ENCODE results near the gene CCDC179. TPM values are rescaled to one million over a fixed set of nuclear protein-coding genes. Genes with fewer than 3 reads are reported as not detected.

CCDC179 gene
- total RNA-seq = not detected
- polyA plus RNA-seq = not detected

DNA sequence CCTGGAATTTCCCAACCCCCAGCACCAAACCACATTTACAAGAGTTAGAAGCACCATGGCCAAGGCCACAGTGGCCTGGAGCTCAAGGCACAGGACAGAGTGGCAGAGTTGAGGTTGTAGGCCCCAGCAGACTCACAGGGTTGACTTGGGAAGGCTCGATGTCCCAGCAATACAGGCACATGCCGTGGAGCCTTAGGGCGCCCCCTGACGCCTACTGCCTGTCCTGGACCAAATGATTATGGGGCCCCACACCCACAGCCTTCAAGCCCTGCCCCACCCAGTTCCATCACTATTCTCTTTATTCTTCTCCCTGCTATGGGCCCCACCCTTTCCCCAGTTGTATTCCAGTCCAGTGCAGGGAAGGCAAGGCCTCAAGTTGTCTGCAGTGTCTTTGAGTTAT is at the start of gene CCDC179:
Gene CCDC179, minus strand, starts transcription at position 234 of the 400 bp plus-strand sequence. Its CDS starts 53 bp downstream, at position 181.
- no peak for TF ChIP-seq CTCF (IDR thresholded peaks at IDR 0.05)
- H3K4me3 ChIP-seq = no peak within 1 kb of the TSS
- no peak within 1 kb of the TSS for H3K27ac ChIP-seq
- DNase-seq (no peak), ATAC-seq (no peak), FAIRE-seq (no peak)
- intact Hi-C loops (cut with DNase I) = no loop called here
- no peaks in the 10 kb centered on the region for H3K9me3 ChIP-seq
- WGBS, 2 donors = 93 to 95% methylated on average over 4 of the region's 4 CpGs
- no peaks in the 10 kb centered on the region for H3K4me1 ChIP-seq
- no peaks in the 10 kb centered on the region for H3K27me3 ChIP-seq
- no peaks in the 10 kb centered on the region for H3K36me3 ChIP-seq

DNA sequence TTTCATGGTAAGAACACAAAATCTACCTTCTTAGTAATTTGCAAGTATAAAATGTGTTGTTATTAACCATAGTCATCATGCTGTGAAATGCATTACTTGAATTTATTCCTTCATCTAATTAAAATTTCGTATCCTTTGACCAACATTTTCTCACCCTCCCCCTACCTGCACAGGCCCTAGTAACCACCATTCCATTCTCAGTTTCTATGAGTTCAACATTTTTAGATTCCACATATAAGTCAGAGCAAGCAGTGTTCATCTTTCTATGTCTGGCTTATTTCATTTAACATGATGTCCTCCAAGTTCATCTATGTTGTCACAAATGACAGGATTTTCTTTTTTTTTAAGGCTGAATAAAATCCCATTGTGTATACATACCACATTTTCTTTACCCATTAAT is 43.5 kb upstream of the CCDC179 start:
- DNase-seq (no peak), FAIRE-seq (no peak), ATAC-seq (no peak)
- Histone ChIP-seq H3K27me3 (no peaks in the 10 kb centered on the region), H3K4me3 (no peak overlapping the region), H3K27ac (no peak overlapping the region), H3K36me3 (no peaks in the 10 kb centered on the region), H3K4me1 (peaks cover 0 to 4% (median 0%) of the 10 kb centered on the region in 3 donors), H3K9me3 (no peaks in the 10 kb centered on the region)
- intact Hi-C loops (cut with DNase I) = no loop called here
- 79 to 90% methylated on average over 1 of the region's 1 CpG for WGBS, 2 donors
- no peak for TF ChIP-seq CTCF (IDR thresholded peaks at IDR 0.05)

GRCh38 chr11:22901603-22902002 is 41.3 kb upstream of the CCDC179 start:
- DNase-seq (no peak), FAIRE-seq (no peak), ATAC-seq (no peak)
- H3K9me3 ChIP-seq = no peaks in the 10 kb centered on the region
- 80 to 82% methylated on average over 4 of the region's 4 CpGs for WGBS, 2 donors
- H3K4me3 ChIP-seq = no peak overlapping the region
- H3K27me3 ChIP-seq = no peaks in the 10 kb centered on the region
- no peak for TF ChIP-seq CTCF (IDR thresholded peaks at IDR 0.05)
- H3K4me1 ChIP-seq = peaks cover 0 to 4% (median 0%) of the 10 kb centered on the region in 3 donors
- no peak overlapping the region for H3K27ac ChIP-seq
- intact Hi-C loops (cut with DNase I) = no loop called here
- no peaks in the 10 kb centered on the region for H3K36me3 ChIP-seq

- H3K4me1 ChIP-seq = peaks cover 0 to 4% (median 0%) of the 10 kb centered on the region in 3 donors
- H3K4me3 ChIP-seq = no peak overlapping the region
- H3K27me3 ChIP-seq = no peaks in the 10 kb centered on the region
- H3K27ac ChIP-seq = no peak overlapping the region
- no peak for TF ChIP-seq CTCF (IDR thresholded peaks at IDR 0.05)
- ATAC-seq = no peak
- no peak for DNase-seq
- intact Hi-C loops (cut with DNase I) = no loop called here
- H3K9me3 ChIP-seq = no peaks in the 10 kb centered on the region
- H3K36me3 ChIP-seq = no peaks in the 10 kb centered on the region
- FAIRE-seq = no peak
Observed at GRCh38 chr11:22900764-22901486, 40.7 kb upstream of the CCDC179 start.

- no peak for TF ChIP-seq CTCF (IDR thresholded peaks at IDR 0.05)
- Histone ChIP-seq H3K4me1 (no peaks in the 10 kb centered on the region), H3K36me3 (no peaks in the 10 kb centered on the region), H3K9me3 (no peaks in the 10 kb centered on the region), H3K27ac (no peak overlapping the region), H3K27me3 (no peaks in the 10 kb centered on the region), H3K4me3 (no peak overlapping the region)
- intact Hi-C loops (cut with DNase I) = no loop called here
- ATAC-seq (no peak), DNase-seq (no peak), FAIRE-seq (no peak)
- 81 to 85% methylated on average over 5 of the region's 5 CpGs for WGBS, 2 donors
Observed at GRCh38 chr11:22898036-22898435, 37.8 kb upstream of the CCDC179 start.

All from pancreas (tissue), 10 donors.